Measurements from ENCODE around the gene C11orf97. TPM values are rescaled to one million over a fixed set of nuclear protein-coding genes. Genes with fewer than 3 reads are reported as not detected.

C11orf97 gene, protein sequence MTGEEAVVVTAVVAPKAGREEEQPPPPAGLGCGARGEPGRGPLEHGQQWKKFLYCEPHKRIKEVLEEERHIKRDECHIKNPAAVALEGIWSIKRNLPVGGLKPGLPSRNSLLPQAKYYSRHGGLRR
- not detected for total RNA-seq

GRCh38 chr11:94511932-94512781 is at the start of gene C11orf97:
TSS of gene C11orf97 (plus strand) at chr11:94512461. CDS start at chr11:94512529, 68 bp downstream.
- WGBS, 2 donors: 16 to 23% methylated on average over 40 to 46 of the region's 53 CpGs
- no peak within 1 kb of the TSS for H3K27ac ChIP-seq
- peak; percentile 85 to 86 for DNase-seq
- no peaks in the 10 kb centered on the region for H3K27me3 ChIP-seq
- H3K4me3 ChIP-seq (replicated peaks in 1 of 3): peak within 1 kb of the TSS in 2 of 3 donors; percentile 10 to 43
- TF ChIP-seq POLR2A (IDR thresholded peaks at IDR 0.05): no peak
- TF ChIP-seq, protein P1, sequence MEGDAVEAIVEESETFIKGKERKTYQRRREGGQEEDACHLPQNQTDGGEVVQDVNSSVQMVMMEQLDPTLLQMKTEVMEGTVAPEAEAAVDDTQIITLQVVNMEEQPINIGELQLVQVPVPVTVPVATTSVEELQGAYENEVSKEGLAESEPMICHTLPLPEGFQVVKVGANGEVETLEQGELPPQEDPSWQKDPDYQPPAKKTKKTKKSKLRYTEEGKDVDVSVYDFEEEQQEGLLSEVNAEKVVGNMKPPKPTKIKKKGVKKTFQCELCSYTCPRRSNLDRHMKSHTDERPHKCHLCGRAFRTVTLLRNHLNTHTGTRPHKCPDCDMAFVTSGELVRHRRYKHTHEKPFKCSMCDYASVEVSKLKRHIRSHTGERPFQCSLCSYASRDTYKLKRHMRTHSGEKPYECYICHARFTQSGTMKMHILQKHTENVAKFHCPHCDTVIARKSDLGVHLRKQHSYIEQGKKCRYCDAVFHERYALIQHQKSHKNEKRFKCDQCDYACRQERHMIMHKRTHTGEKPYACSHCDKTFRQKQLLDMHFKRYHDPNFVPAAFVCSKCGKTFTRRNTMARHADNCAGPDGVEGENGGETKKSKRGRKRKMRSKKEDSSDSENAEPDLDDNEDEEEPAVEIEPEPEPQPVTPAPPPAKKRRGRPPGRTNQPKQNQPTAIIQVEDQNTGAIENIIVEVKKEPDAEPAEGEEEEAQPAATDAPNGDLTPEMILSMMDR (IDR thresholded peaks at IDR 0.05): no peak
- intact Hi-C loops (cut with DNase I): no loop called here
- no peaks in the 10 kb centered on the region for H3K9me3 ChIP-seq
- H3K4me1 ChIP-seq: peaks cover 3 to 7% of the 10 kb centered on the region in 2 donors
- H3K36me3 ChIP-seq: no peaks in the 10 kb centered on the region

DNA sequence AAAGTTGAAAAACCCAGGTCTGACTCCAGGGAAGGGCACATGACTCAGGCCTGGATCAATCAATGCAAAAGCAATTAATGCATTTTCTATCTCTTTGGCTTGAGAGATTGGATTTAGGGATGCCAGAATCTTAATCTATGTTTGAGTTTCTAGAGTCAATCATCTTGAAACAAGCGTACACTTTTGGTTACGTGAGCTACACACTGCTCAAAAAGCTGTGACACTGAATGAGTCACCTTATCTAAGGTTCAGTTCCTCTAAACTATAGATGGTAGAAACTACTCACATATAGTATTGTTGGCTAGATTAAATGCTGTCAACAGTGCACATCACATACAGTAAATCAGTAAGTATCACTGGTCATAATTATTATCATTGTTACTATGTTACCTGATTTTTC is 42.8 kb upstream of the C11orf97 start:
- 95 to 96% methylated on average over 2 of the region's 2 CpGs for WGBS, 2 donors
- DNase-seq: no peak
- H3K27me3 ChIP-seq: no peaks in the 10 kb centered on the region
- H3K27ac ChIP-seq: no peak overlapping the region
- no peaks in the 10 kb centered on the region for H3K4me1 ChIP-seq
- intact Hi-C loops (cut with DNase I): no loop called here
- no peak overlapping the region for H3K4me3 ChIP-seq (replicated peaks in 1 of 3)
- TF ChIP-seq, protein P1 (IDR thresholded peaks at IDR 0.05): no peak
- no peak for TF ChIP-seq POLR2A (IDR thresholded peaks at IDR 0.05)
- H3K36me3 ChIP-seq: peaks cover 0 to 1% of the 10 kb centered on the region in 2 donors
- no peaks in the 10 kb centered on the region for H3K9me3 ChIP-seq

DNA sequence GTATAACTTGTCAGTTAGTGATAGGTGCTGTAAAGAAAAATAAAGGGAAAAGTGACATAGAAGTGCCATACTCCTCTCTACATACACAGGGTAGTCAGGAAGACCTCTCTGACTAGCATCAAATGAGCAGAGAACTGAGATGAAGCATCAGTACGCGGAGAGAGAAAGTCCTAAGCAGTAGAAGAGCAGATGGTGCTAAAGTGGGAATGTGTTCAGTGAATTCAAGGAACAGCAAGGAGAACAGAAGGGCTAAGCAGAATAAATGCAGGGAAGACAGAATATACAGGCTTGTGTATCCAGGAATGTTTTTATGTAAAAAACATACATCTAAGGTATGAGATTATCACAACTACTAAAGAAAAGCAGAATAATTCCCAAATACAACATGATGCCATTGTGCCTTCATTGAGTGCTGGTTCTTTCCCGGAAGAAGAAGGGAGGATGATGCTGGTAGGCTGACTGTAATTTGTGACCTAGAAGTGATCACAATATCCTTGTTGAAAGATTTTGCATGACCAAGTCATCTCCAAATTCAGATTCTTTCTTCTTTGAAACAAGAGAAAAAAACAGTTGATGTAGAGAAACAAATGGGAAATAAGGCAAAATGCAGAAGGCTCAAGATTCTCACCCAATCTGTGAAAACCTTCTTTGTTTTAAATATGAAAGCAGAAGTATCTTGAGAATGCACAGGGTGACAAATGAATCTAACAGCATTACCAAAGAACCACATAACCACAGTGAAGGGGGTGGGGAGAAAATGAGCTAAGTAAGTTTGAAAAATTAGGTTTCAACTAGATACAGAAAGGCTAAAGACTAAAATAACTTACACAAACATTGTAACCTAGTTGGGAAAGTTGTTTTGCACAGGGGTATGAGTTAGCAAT is 39.1 kb upstream of the C11orf97 start:
- intact Hi-C loops (cut with DNase I): no loop called here
- H3K36me3 ChIP-seq: no peaks in the 10 kb centered on the region
- no peak overlapping the region for H3K27ac ChIP-seq
- H3K27me3 ChIP-seq: no peaks in the 10 kb centered on the region
- no peaks in the 10 kb centered on the region for H3K4me1 ChIP-seq
- no peaks in the 10 kb centered on the region for H3K9me3 ChIP-seq
- WGBS, 2 donors: 95% methylated on average over 3 of the region's 3 CpGs
- H3K4me3 ChIP-seq (replicated peaks in 1 of 3): no peak overlapping the region
- no peak for DNase-seq
- TF ChIP-seq, protein P1 (IDR thresholded peaks at IDR 0.05): no peak
- no peak for TF ChIP-seq POLR2A (IDR thresholded peaks at IDR 0.05)

DNA sequence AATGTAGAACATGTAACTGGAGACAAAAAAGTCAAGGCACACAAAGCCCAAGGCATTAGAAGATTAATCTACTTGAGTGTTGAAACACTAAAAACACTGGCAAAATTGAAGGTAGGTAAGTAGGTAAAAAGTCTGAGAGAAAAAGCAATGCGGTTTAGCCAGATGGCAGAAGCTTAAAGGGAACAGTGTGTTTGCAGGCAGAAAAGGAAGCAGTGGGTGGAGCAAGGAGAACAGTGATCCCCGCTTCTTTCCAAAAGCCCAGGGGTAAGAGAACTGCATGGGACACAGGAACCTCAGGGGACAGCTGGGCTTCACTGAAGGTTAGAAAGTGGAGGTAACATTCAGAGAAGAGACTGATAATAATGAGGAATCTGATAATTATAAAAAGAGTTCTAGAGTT is 34.6 kb upstream of the C11orf97 start:
- Histone ChIP-seq H3K4me1 (no peaks in the 10 kb centered on the region), H3K27me3 (no peaks in the 10 kb centered on the region), H3K36me3 (peaks cover 5 to 10% of the 10 kb centered on the region in 2 donors), H3K4me3 (replicated peaks in 1 of 3) (no peak overlapping the region), H3K27ac (no peak overlapping the region), H3K9me3 (no peaks in the 10 kb centered on the region)
- intact Hi-C loops (cut with DNase I): no loop called here
- TF ChIP-seq, protein P1 (IDR thresholded peaks at IDR 0.05): no peak
- no peak for DNase-seq
- WGBS, 2 donors: 85 to 91% methylated on average over 2 of the region's 2 CpGs
